Karpas-422 (cell line): ENCODE data around the gene CDR2L. TPM values are rescaled to one million over a fixed set of nuclear protein-coding genes. Genes with fewer than 3 reads are reported as not detected.
A peak's percentile ranks its signal among the peaks of the same experiment; 100 is the strongest.

ENCODE experiments used
- DNase-seq: peaks from one replicate; pipeline ENCODE4 v3.0.0-alpha.2; 2015
- H2AFZ ChIP-seq: fragments of 200-600 bp; sonication (generic); 2 replicates; pipeline ENCODE4 v1.6.1; 2014; ENCODE audit warnings: antibody characterized with exemption, low read length, mixed read lengths
- H3K27ac ChIP-seq: fragments of 200-600 bp; sonication (generic); 2 replicates; pipeline ENCODE4 v1.5.1; 2014; ENCODE audit warnings: mild to moderate bottlenecking, low read length, moderate library complexity
- H3K27me3 ChIP-seq: fragments of 200-600 bp; sonication (generic); 2 replicates; pipeline ENCODE4 v1.6.1; 2014; ENCODE audit warnings: low read length, mixed read lengths
- H3K36me3 ChIP-seq: fragments of 200-600 bp; sonication (generic); 2 replicates; pipeline ENCODE4 v1.6.1; 2014; ENCODE audit warnings: low read length, mixed read lengths; ENCODE audit not compliant: insufficient read depth
- H3K4me1 ChIP-seq: fragments of 200-600 bp; sonication (generic); 2 replicates; pipeline ENCODE4 v1.6.1; 2014; ENCODE audit warnings: mild to moderate bottlenecking, low read length, mixed read lengths
- H3K4me2 ChIP-seq: fragments of 200-600 bp; sonication (generic); 2 replicates; pipeline ENCODE4 v1.6.1; 2014; ENCODE audit warnings: low read length, low read depth, mild to moderate bottlenecking; ENCODE audit not compliant: poor library complexity, severe bottlenecking
- H3K4me3 ChIP-seq: fragments of 200-600 bp; sonication (generic); 2 replicates; pipeline ENCODE4 v1.5.1; 2014; ENCODE audit warnings: mild to moderate bottlenecking, antibody characterized with exemption, low read length, mixed read lengths
- H3K79me2 ChIP-seq: fragments of 200-600 bp; sonication (generic); 2 replicates; pipeline ENCODE4 v1.6.1; 2014; ENCODE audit warnings: mild to moderate bottlenecking, low read length, mixed read lengths
- H3K9ac ChIP-seq: fragments of 200-600 bp; sonication (generic); 2 replicates; pipeline ENCODE4 v1.6.0; 2014; ENCODE audit warnings: low read length
- H3K9me2 ChIP-seq: fragments of 200-600 bp; sonication (generic), shearing (Covaris generic); replicated peaks from 2 replicates; pipeline ENCODE4 v1.6.0; 2014; ENCODE audit warnings: mild to moderate bottlenecking, low read length, moderate library complexity; ENCODE audit not compliant: insufficient read depth
- H3K9me3 ChIP-seq: fragments of 300-700, 200-600 bp; sonication (generic); 2 replicates; pipeline ENCODE4 v1.6.1; 2014; ENCODE audit warnings: low read length, mixed read lengths
- H4K20me1 ChIP-seq: fragments of 200-600 bp; sonication (generic); 2 replicates; pipeline ENCODE4 v1.6.1; 2014; ENCODE audit warnings: mild to moderate bottlenecking, antibody characterized with exemption, low read length, low read depth; ENCODE audit not compliant: insufficient read depth
- total RNA-seq: library from RNA; depleted of rRNA; stranded (reverse); fragments of >200 nt; shearing (Covaris generic); gene quantifications from 2 replicates; pipeline ENCODE4 v1.2.3, GENCODE V29; 2014; ENCODE audit warnings: low replicate concordance; rRNA removed

The CDR2L gene
- not detected in 2 replicates for total RNA-seq

GRCh38 chr17:74987418-74987908, at the start of gene CDR2L:
CDR2L (plus strand) TSS chr17:74987632; CDS start chr17:74988044, 412 bp downstream.
- H2AFZ ChIP-seq: no peak within 1 kb of the TSS
- H3K4me1 ChIP-seq: peaks cover 4% of the 10 kb centered on the region
- no peaks in the 10 kb centered on the region for H3K79me2 ChIP-seq
- H3K9me2 ChIP-seq: no peaks in the 10 kb centered on the region
- no peaks in the 10 kb centered on the region for H4K20me1 ChIP-seq
- no peak within 1 kb of the TSS for H3K27ac ChIP-seq
- no peaks in the 10 kb centered on the region for H3K36me3 ChIP-seq
- peak; percentile 51 for DNase-seq
- no peaks in the 10 kb centered on the region for H3K9me3 ChIP-seq
- no peaks in the 10 kb centered on the region for H3K27me3 ChIP-seq
- H3K9ac ChIP-seq: no peak within 1 kb of the TSS
- no peak within 1 kb of the TSS for H3K4me2 ChIP-seq
- no peak within 1 kb of the TSS for H3K4me3 ChIP-seq

GRCh38 chr17:74938194-74938950, 49.1 kb upstream of the CDR2L start:
- Histone ChIP-seq H3K4me1 (no peaks in the 10 kb centered on the region), H3K9me3 (no peaks in the 10 kb centered on the region), H3K9me2 (no peaks in the 10 kb centered on the region), H3K27me3 (no peaks in the 10 kb centered on the region), H3K36me3 (no peaks in the 10 kb centered on the region), H3K27ac (no peak overlapping the region), H3K4me2 (no peak overlapping the region), H4K20me1 (no peaks in the 10 kb centered on the region), H3K4me3 (no peak overlapping the region), H3K79me2 (no peaks in the 10 kb centered on the region), H3K9ac (no peak overlapping the region), H2AFZ (no peak overlapping the region)
- no peak for DNase-seq

- Histone ChIP-seq H2AFZ (no peak overlapping the region), H3K9me2 (no peaks in the 10 kb centered on the region), H3K36me3 (no peaks in the 10 kb centered on the region), H3K4me1 (no peaks in the 10 kb centered on the region), H3K27ac (no peak overlapping the region), H3K79me2 (no peaks in the 10 kb centered on the region), H3K9ac (no peak overlapping the region), H3K9me3 (no peaks in the 10 kb centered on the region), H3K4me3 (no peak overlapping the region), H4K20me1 (no peaks in the 10 kb centered on the region), H3K27me3 (no peaks in the 10 kb centered on the region), H3K4me2 (no peak overlapping the region)
- DNase-seq: no peak
These were observed 47.9 kb upstream of the CDR2L start for GRCh38 chr17:74939534-74939933.

- H3K36me3 ChIP-seq: no peaks in the 10 kb centered on the region
These were observed 46.2 kb upstream of the CDR2L start for GRCh38 chr17:74941128-74941725.

GRCh38 chr17:74943808-74944522, 43.5 kb upstream of the CDR2L start:
- Histone ChIP-seq H4K20me1 (no peaks in the 10 kb centered on the region), H3K9me2 (no peaks in the 10 kb centered on the region), H2AFZ (no peak overlapping the region), H3K9me3 (no peaks in the 10 kb centered on the region), H3K79me2 (no peaks in the 10 kb centered on the region), H3K27me3 (no peaks in the 10 kb centered on the region), H3K27ac (no peak overlapping the region), H3K36me3 (no peaks in the 10 kb centered on the region), H3K9ac (no peak overlapping the region), H3K4me3 (no peak overlapping the region), H3K4me2 (no peak overlapping the region), H3K4me1 (no peaks in the 10 kb centered on the region)
- no peak for DNase-seq

More at GRCh38 chr17:74941128-74941725, 46.2 kb upstream of the CDR2L start:
- Histone ChIP-seq H3K9me3 (no peaks in the 10 kb centered on the region), H3K4me1 (no peaks in the 10 kb centered on the region), H3K4me3 (no peak overlapping the region), H3K79me2 (no peaks in the 10 kb centered on the region), H3K27me3 (no peaks in the 10 kb centered on the region), H4K20me1 (no peaks in the 10 kb centered on the region), H3K9ac (no peak overlapping the region), H3K9me2 (no peaks in the 10 kb centered on the region), H3K27ac (no peak overlapping the region), H2AFZ (no peak overlapping the region), H3K4me2 (no peak overlapping the region)
- no peak for DNase-seq

- Histone ChIP-seq H2AFZ (no peak overlapping the region), H3K4me2 (no peak overlapping the region), H3K9me3 (no peaks in the 10 kb centered on the region), H3K79me2 (no peaks in the 10 kb centered on the region), H3K27ac (no peak overlapping the region), H3K9me2 (no peaks in the 10 kb centered on the region), H3K27me3 (no peaks in the 10 kb centered on the region), H3K36me3 (no peaks in the 10 kb centered on the region), H3K9ac (no peak overlapping the region), H3K4me3 (no peak overlapping the region), H4K20me1 (no peaks in the 10 kb centered on the region), H3K4me1 (no peaks in the 10 kb centered on the region)
- DNase-seq: no peak
These were observed 41.9 kb upstream of the CDR2L start for GRCh38 chr17:74945543-74945942.

GRCh38 chr17:74946641-74947040, 40.8 kb upstream of the CDR2L start:
- Histone ChIP-seq H3K36me3 (no peaks in the 10 kb centered on the region), H3K79me2 (no peaks in the 10 kb centered on the region), H4K20me1 (no peaks in the 10 kb centered on the region), H3K27ac (no peak overlapping the region), H3K4me3 (no peak overlapping the region), H3K27me3 (no peaks in the 10 kb centered on the region), H3K9me3 (no peaks in the 10 kb centered on the region), H3K4me1 (no peaks in the 10 kb centered on the region), H3K9me2 (no peaks in the 10 kb centered on the region), H3K4me2 (no peak overlapping the region), H2AFZ (no peak overlapping the region), H3K9ac (no peak overlapping the region)
- DNase-seq: no peak
